Activated naive CD4-positive, alpha-beta T cell (primary cell): ENCODE measurements around the gene ZBTB47.

ENCODE experiments used
- DNase-seq, 4 experiments: peaks; one replicate each; lab custom pipeline; 2025; lab: John Stamatoyannopoulos, UW

ZBTB47 gene

GRCh38 chr3:42652611-42653302 is 740 bp upstream of the ZBTB47 start:
- DNase-seq, result no peak

- DNase-seq, result no peak
Observed at GRCh38 chr3:42653303-42653559, 266 bp upstream of the ZBTB47 start.

GRCh38 chr3:42654331-42655201 is 1.1 kb downstream of the ZBTB47 start:
- DNase-seq, result no peak

- no peak for DNase-seq
Observed at GRCh38 chr3:42655331-42655888, 1.9 kb downstream of the ZBTB47 start.

GRCh38 chr3:42655980-42656679 is 2.6 kb downstream of the ZBTB47 start:
- no peak for DNase-seq

GRCh38 chr3:42656680-42657610 is 3.4 kb downstream of the ZBTB47 start:
- DNase-seq, result no peak

GRCh38 chr3:42657675-42658074 is 4.2 kb downstream of the ZBTB47 start:
- DNase-seq, result no peak

- DNase-seq, result no peak
Observed at GRCh38 chr3:42658091-42658770, 4.7 kb downstream of the ZBTB47 start.

GRCh38 chr3:42658771-42659390 is 5.4 kb downstream of the ZBTB47 start:
- no peak for DNase-seq

- DNase-seq, result no peak
Observed at GRCh38 chr3:42659451-42660130, 6.1 kb downstream of the ZBTB47 start.

GRCh38 chr3:42660131-42660715 is 6.7 kb downstream of the ZBTB47 start:
- no peak for DNase-seq

GRCh38 chr3:42660898-42661297 is 7.4 kb downstream of the ZBTB47 start:
- DNase-seq, result no peak

- DNase-seq, result no peak
Observed at GRCh38 chr3:42661593-42662022, 8.1 kb downstream of the ZBTB47 start.

GRCh38 chr3:42662037-42662812 is 8.7 kb downstream of the ZBTB47 start:
- no peak for DNase-seq

- DNase-seq, result no peak
Observed at GRCh38 chr3:42662813-42663535, 9.5 kb downstream of the ZBTB47 start.

- no peak for DNase-seq
Observed at GRCh38 chr3:42663581-42664437, 10.3 kb downstream of the ZBTB47 start.

- DNase-seq, result no peak
Observed at GRCh38 chr3:42664438-42664803, 10.9 kb downstream of the ZBTB47 start.
